Measurements from ENCODE around the gene CD300C.
"Not testable (repeated sequence)": the region's sequence is repeated elsewhere in the genome, so short reads cannot be mapped to it uniquely, and the experiment has no call there.

CD300C gene

DNA sequence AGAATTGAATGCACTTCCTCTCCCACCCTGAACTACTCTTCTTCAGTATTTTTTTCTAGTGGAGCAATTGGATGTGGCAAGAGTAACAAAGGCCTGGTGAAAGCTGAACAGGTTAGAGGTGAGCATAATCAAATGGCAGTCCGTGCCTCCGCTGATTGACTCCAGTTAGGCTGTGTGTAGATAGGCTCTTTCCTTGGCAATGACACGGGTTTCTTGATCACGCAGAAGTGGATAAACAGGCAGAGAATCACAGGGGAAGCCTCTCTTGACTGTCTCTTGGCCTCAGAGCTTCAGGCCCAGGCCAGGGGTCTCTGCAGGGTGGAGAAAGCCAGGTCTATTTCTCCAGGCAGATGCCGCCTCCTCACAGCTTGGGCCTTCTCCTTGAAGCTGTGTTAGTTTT is 18.8 kb downstream of the CD300C start:
- H3K9me3 Mint-ChIP-seq = no peaks in the 10 kb centered on the region
- H3K27ac Mint-ChIP-seq = no peak overlapping the region
- H3K4me1 Mint-ChIP-seq = peaks cover 1% of the 10 kb centered on the region
- peaks cover 11% of the 10 kb centered on the region for H3K27me3 Mint-ChIP-seq
- H3K4me3 Mint-ChIP-seq = no peak overlapping the region
- H3K36me3 Mint-ChIP-seq = no peaks in the 10 kb centered on the region

DNA sequence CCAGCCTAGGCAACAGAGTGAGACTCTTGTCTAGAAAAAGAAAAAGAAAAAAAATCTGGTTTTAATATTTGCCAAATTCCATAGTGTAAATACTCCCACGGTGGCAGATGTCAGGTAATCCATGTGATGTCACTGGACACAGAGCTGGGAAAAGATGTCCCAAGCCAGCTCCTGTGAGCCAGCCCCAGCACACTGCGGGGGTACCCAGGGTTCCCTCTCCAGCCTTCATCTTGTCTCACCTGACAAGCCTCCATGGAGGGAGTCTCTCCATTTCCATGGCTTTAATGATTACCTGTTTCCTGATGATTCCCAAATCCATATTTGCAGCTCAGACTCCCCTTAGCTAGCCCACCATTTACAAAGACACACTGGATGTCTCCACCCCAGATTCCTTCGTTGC is 19.2 kb downstream of the CD300C start:
- H3K9me3 Mint-ChIP-seq = no peaks in the 10 kb centered on the region
- H3K4me1 Mint-ChIP-seq = no peaks in the 10 kb centered on the region
- H3K27me3 Mint-ChIP-seq = peaks cover 11% of the 10 kb centered on the region
- no peak overlapping the region for H3K4me3 Mint-ChIP-seq
- no peak overlapping the region for H3K27ac Mint-ChIP-seq
- no peaks in the 10 kb centered on the region for H3K36me3 Mint-ChIP-seq

DNA sequence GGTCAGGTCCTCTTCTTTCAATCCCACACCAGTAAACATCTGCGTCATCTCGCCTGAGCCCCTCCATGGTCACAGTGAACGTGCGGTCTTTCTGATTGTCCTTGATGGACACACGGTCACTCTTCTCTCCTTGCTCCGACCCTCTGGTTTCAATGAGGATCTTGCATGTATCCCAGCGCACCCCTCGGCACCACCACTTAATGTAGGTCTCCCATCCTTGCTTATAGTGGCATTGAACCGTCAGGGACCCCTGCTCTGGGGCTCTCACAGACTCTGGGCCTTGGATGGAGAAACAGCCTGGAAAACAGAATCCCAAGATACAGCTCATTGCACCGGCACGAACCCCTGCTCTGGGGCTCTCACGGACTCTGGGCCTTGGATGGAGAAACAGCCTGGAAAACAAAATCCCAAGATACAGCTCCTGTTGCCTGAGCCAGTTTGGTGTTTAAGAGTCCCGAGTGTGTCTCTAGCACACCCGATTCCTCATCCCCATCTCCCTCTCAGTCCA is 20.1 kb downstream of the CD300C start:
- Mint-ChIP-seq H3K4me1 (peaks cover 5% of the 10 kb centered on the region), H3K27ac (no peak overlapping the region), H3K36me3 (no peaks in the 10 kb centered on the region), H3K27me3 (peaks cover 15% of the 10 kb centered on the region), H3K9me3 (no peaks in the 10 kb centered on the region), H3K4me3 (no peak overlapping the region)

- H3K4me1 Mint-ChIP-seq = peaks cover 6% of the 10 kb centered on the region
- no peak overlapping the region for H3K27ac Mint-ChIP-seq
- peaks cover 16% of the 10 kb centered on the region for H3K27me3 Mint-ChIP-seq
- H3K9me3 Mint-ChIP-seq = no peaks in the 10 kb centered on the region
- no peaks in the 10 kb centered on the region for H3K36me3 Mint-ChIP-seq
- no peak overlapping the region for H3K4me3 Mint-ChIP-seq
These were observed 20.5 kb downstream of the CD300C start for GRCh38 chr17:74525465-74525725.

DNA sequence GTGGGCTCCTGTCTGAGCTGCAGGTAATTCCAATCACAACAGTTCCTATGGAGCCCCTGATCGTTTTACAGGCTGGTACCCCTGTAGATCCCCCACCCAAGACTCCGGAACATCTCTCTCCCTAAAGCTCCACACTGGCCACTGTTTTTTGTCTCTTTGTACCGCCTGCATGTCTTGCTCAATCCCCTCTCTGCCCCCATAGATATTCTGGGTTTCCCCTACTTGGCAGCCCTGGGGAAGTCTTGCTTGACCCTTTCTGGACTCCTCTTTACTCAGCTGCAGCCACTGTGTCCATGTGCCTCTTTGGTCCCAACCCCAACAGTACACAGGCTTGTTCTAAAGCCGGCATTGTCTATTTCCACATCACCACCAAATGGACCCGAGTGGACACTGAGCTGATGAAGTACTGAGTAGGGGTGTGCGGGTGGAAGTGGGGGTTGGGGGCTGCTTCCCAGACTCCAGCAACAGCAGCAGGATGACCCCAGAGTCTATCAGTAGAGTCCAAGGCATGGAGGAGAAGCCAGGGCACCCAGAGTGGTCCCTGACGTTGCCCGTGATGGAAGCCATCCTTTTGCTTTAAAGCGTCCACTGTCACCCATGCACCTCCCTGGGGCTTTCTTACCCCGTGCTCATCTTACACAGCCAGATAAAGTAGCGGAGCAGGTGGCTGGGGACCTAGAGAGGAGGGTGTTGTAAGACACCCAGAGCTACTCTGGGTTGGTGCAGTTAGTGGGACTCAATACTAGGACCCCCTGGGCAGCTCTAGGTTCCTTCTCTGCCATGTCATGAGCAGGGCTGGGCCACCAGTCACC is 21.1 kb downstream of the CD300C start:
- Mint-ChIP-seq H3K27ac (no peak overlapping the region), H3K27me3 (peaks cover 18% of the 10 kb centered on the region), H3K4me3 (no peak overlapping the region), H3K36me3 (no peaks in the 10 kb centered on the region), H3K4me1 (peaks cover 6% of the 10 kb centered on the region), H3K9me3 (no peaks in the 10 kb centered on the region)

GRCh38 chr17:74523308-74523707 is 22.6 kb downstream of the CD300C start:
- H3K9me3 Mint-ChIP-seq = peaks cover under 1% of the 10 kb centered on the region
- no peaks in the 10 kb centered on the region for H3K36me3 Mint-ChIP-seq
- peaks cover 6% of the 10 kb centered on the region for H3K4me1 Mint-ChIP-seq
- H3K27me3 Mint-ChIP-seq = peaks cover 18% of the 10 kb centered on the region
- no peak overlapping the region for H3K4me3 Mint-ChIP-seq
- no peak overlapping the region for H3K27ac Mint-ChIP-seq

- Mint-ChIP-seq H3K36me3 (no peaks in the 10 kb centered on the region), H3K4me3 (no peak overlapping the region), H3K27ac (no peak overlapping the region)
These were observed 23.4 kb downstream of the CD300C start for GRCh38 chr17:74522381-74523105.

GRCh38 chr17:74521701-74522201 is 24.2 kb downstream of the CD300C start:
- H3K4me3 Mint-ChIP-seq = no peak overlapping the region
- H3K9me3 Mint-ChIP-seq = peaks cover 7% of the 10 kb centered on the region
- peaks cover 19% of the 10 kb centered on the region for H3K27me3 Mint-ChIP-seq
- no peaks in the 10 kb centered on the region for H3K36me3 Mint-ChIP-seq
- peaks cover 6% of the 10 kb centered on the region for H3K4me1 Mint-ChIP-seq
- no peak overlapping the region for H3K27ac Mint-ChIP-seq

More at GRCh38 chr17:74522381-74523105, 23.4 kb downstream of the CD300C start:
- H3K4me1 Mint-ChIP-seq = peaks cover 6% of the 10 kb centered on the region
- peaks cover 21% of the 10 kb centered on the region for H3K27me3 Mint-ChIP-seq
- peaks cover 7% of the 10 kb centered on the region for H3K9me3 Mint-ChIP-seq

DNA sequence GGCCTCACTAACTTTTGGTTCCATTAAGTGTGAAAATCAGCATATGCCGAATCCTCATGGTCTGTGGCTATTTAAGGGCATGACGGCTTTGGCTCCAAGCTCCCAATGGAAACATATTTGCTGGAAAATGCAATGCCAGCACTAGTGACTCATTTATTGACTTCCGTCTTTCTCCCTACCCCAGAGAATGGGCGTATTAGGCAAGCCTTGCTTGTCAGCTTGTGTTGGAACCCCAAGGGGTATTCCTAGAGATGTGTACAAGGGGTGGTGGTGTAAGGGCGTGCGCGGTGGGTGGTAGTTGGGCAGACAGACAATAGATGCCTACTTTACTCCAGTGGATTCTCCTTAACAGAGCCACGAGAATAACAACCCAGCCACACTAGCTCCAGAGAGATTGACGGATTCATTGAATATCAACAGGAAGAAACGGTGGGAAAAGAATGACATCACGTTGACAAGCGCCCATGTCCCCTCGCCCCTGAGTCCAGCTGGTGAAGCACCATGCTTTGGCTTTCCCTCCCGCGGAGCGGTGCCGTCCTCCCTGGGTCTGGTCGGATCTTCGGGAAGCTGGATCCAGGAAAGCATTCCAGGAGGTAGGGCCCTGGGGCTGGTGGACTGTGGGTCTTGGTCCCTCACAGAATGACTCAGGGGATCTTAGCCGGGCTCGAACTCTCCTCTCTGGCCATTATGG is 25.0 kb downstream of the CD300C start:
- Mint-ChIP-seq H3K27ac (no peak overlapping the region), H3K36me3 (no peaks in the 10 kb centered on the region), H3K27me3 (peaks cover 19% of the 10 kb centered on the region), H3K4me3 (no peak overlapping the region), H3K9me3 (peaks cover 7% of the 10 kb centered on the region), H3K4me1 (peaks cover 6% of the 10 kb centered on the region)

- H3K9me3 Mint-ChIP-seq = peaks cover 7% of the 10 kb centered on the region
- no peaks in the 10 kb centered on the region for H3K36me3 Mint-ChIP-seq
- H3K4me1 Mint-ChIP-seq = peaks cover 6% of the 10 kb centered on the region
- no peak overlapping the region for H3K27ac Mint-ChIP-seq
- H3K27me3 Mint-ChIP-seq = peaks cover 19% of the 10 kb centered on the region
- no peak overlapping the region for H3K4me3 Mint-ChIP-seq
These were observed 25.9 kb downstream of the CD300C start for GRCh38 chr17:74520016-74520434.

GRCh38 chr17:74518413-74518981 is 27.4 kb downstream of the CD300C start:
- Mint-ChIP-seq H3K4me1 (peaks cover 11% of the 10 kb centered on the region), H3K27me3 (peaks cover 20% of the 10 kb centered on the region), H3K9me3 (peaks cover 15% of the 10 kb centered on the region)
- H3K4me3 Mint-ChIP-seq, H3K27ac Mint-ChIP-seq, H3K36me3 Mint-ChIP-seq: not testable (repeated sequence)

DNA sequence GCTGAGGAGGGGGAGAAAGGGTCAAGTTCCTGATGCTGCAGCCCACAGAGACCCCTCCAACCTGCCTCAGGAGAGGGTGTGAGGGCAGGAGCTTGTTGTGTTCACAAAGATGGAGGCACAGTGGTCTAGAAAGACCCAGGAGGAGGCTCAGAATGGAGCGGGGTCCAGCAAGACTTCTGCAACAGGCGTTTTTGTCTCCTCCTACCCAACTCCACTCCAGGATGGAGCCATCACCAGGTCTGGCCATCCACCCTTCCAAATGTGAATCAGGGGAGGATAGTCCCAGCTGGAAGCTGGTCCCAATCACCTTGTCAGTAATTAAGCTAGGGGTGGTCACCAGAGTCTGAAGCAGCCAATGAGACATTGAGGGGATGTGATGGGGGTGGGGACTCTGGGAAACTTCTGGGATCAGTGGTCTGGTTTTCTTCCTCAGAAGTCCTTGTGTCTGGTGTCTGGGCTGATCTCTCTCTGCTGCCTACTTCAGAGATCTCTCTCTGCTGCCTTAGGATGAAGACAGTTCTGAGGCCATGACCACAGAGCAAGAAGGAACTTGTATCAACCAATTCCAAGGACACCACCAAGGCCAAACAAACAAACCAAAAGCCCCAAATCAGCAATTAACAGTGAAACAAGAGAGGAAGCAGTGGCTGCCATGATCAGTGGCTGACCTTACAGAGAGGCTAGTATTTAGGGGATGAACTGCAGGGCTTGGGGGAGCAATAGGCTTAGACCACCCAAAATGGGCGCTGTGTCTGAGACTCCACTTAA is 29.2 kb downstream of the CD300C start:
- no peaks in the 10 kb centered on the region for H3K36me3 Mint-ChIP-seq
- H3K27me3 Mint-ChIP-seq = peaks cover 16% of the 10 kb centered on the region
- H3K9me3 Mint-ChIP-seq = peaks cover 15% of the 10 kb centered on the region

DNA sequence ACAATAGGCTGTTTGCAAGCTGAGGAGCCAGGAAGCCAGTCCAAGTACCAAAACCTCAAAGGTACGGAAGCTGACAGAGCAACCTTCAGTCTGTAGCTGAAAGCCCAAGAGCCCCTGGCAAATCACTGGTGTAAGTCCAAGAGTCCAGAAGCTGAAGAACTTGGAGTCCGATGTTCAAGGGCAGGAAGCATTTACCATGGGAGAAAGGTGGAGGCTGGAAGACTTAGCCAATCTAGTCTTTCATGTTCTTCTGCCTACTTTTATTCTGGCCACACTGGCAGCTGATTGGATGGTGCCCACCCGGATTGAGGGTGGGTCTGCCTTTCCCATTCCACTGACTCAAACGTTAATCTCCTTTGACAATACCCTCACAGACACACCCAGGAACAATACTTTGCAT is 30.0 kb downstream of the CD300C start:
- H3K36me3 Mint-ChIP-seq = no peaks in the 10 kb centered on the region
- H3K27ac Mint-ChIP-seq = no peak overlapping the region

More for the DNA sequence above, 29.2 kb downstream of the CD300C start:
- H3K4me3 Mint-ChIP-seq = no peak overlapping the region
- H3K4me1 Mint-ChIP-seq = peaks cover 14% of the 10 kb centered on the region
- H3K27ac Mint-ChIP-seq = no peak overlapping the region

GRCh38 chr17:74514632-74515334 is 31.1 kb downstream of the CD300C start:
- Mint-ChIP-seq H3K4me3 (peak overlapping the region; percentile 31), H3K4me1 (peaks cover 7% of the 10 kb centered on the region), H3K36me3 (no peaks in the 10 kb centered on the region), H3K27ac (peak overlapping the region; percentile 95), H3K9me3 (peaks cover 15% of the 10 kb centered on the region), H3K27me3 (peaks cover 8% of the 10 kb centered on the region)

More for the DNA sequence above, 30.0 kb downstream of the CD300C start:
- Mint-ChIP-seq H3K4me3 (no peak overlapping the region), H3K27me3 (peaks cover 13% of the 10 kb centered on the region), H3K9me3 (peaks cover 15% of the 10 kb centered on the region), H3K4me1 (peaks cover 10% of the 10 kb centered on the region)

Measured in activated naive CD4-positive, alpha-beta T cell treated with anti-CD3 and anti-CD28 coated beads, Interleukin-2, amount 50 U/mL, for 24 hours (primary cell).